Stomach smooth muscle (tissue), 2 donors: ENCODE results near the gene MZB1.

ENCODE experiments used
- H3K27ac ChIP-seq: one replicate; pipeline ENCODE4 v1.7.0; 2013; ENCODE audit warnings: mild to moderate bottlenecking, low read length, inconsistent platforms
- H3K27me3 ChIP-seq, 2 donors: one replicate each; pipeline ENCODE4 v1.7.0; 2013; ENCODE audit warnings: low read length in 2 of 2; ENCODE audit not compliant: insufficient read depth in 2 of 2, control insufficient read depth in 1 of 2
- H3K36me3 ChIP-seq, 2 donors: one replicate each; pipeline ENCODE4 v1.7.0; 2013; ENCODE audit warnings: low read length in 2 of 2; ENCODE audit not compliant: control insufficient read depth in 2 of 2, insufficient read depth in 2 of 2
- H3K4me1 ChIP-seq: one replicate; pipeline ENCODE4 v1.7.0; 2013; ENCODE audit warnings: low read length; ENCODE audit not compliant: control insufficient read depth, insufficient read depth
- H3K4me3 ChIP-seq, 2 donors: one replicate each; pipeline ENCODE4 v1.7.0; 2013; ENCODE audit warnings: low read length in 2 of 2
- H3K9ac ChIP-seq, 2 donors: one replicate each; pipeline ENCODE4 v1.7.0; 2013; ENCODE audit warnings: low read length in 2 of 2, mild to moderate bottlenecking in 1 of 2
- H3K9me3 ChIP-seq, 2 donors: one replicate each; pipeline ENCODE4 v1.7.0; 2013; ENCODE audit warnings: low read length in 2 of 2; ENCODE audit not compliant: control insufficient read depth in 2 of 2
- donor health status: healthy.
- donor health status: Pancreatic carcinoma.

The MZB1 gene

DNA sequence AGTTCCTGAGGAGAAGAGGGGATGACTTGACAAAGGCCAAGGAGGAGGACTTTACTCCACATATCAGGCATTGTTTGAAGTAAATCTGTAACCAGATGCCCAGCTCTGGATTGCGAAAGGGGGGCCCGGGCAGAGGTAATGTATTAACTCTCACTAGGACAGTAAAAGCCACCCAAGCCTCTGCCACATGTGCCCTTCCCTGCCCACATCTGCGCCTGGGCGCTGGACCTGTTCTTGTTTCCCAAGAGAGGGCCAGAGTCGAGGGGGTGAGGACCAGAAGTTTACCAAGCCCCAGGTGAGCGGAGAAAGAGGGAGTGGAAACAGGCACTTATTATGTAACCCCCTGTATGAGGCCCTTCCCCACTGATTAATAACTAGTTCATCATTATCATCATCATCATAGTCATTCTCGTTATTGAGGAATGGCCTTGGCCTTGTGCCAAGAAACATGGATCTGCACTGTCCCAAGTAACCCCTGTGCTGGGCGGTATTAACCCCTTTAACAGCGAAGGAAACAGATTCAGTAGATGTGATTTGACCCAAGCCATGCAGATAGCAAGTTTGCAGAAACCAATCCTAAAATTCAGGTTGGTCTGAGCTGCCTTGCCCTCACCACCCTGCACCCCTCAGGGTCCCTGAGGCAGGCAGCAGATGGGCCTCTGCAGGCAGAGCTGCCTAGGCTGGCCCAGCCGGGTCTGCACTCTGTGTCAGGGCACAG, 6.3 kb downstream of the MZB1 start, which contains the start of gene SLC23A1:
TSS of gene SLC23A1 (minus strand) at position 23 of the 718 bp plus-strand sequence. CDS start 44 bp downstream, outside the sequence.
- Histone ChIP-seq H3K9ac (no peak within 1 kb of the TSS), H3K9me3 (no peaks in the 10 kb centered on the region), H3K27ac (no peak within 1 kb of the TSS), H3K27me3 (no peaks in the 10 kb centered on the region), H3K4me1 (peaks cover 3% of the 10 kb centered on the region), H3K36me3 (no peaks in the 10 kb centered on the region), H3K4me3 (no peak within 1 kb of the TSS)

DNA sequence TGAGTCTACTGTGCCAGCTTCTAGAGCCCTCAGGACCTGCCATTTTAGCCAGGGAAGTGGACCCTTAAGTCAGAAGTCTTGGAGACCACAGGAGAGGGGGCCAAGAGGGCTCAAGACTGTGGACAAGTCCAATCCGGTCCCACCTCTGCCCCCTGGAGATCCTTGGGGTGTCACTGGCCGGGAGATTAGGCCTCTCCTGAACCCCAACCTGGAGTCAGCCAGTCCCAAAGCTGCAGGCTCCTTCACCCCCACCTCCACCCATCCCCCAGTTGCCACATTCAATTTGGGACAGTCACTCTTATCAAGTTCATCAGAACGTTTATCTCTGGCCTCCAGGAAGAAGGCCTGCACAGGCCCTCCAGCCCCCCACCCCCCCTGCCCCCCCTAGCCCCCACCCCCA, 6.9 kb downstream of the MZB1 start:
- Histone ChIP-seq H3K27ac (no peak overlapping the region), H3K36me3 (no peaks in the 10 kb centered on the region), H3K9ac (no peak overlapping the region), H3K4me1 (peaks cover 3% of the 10 kb centered on the region), H3K27me3 (no peaks in the 10 kb centered on the region), H3K9me3 (no peaks in the 10 kb centered on the region), H3K4me3 (no peak overlapping the region)

DNA sequence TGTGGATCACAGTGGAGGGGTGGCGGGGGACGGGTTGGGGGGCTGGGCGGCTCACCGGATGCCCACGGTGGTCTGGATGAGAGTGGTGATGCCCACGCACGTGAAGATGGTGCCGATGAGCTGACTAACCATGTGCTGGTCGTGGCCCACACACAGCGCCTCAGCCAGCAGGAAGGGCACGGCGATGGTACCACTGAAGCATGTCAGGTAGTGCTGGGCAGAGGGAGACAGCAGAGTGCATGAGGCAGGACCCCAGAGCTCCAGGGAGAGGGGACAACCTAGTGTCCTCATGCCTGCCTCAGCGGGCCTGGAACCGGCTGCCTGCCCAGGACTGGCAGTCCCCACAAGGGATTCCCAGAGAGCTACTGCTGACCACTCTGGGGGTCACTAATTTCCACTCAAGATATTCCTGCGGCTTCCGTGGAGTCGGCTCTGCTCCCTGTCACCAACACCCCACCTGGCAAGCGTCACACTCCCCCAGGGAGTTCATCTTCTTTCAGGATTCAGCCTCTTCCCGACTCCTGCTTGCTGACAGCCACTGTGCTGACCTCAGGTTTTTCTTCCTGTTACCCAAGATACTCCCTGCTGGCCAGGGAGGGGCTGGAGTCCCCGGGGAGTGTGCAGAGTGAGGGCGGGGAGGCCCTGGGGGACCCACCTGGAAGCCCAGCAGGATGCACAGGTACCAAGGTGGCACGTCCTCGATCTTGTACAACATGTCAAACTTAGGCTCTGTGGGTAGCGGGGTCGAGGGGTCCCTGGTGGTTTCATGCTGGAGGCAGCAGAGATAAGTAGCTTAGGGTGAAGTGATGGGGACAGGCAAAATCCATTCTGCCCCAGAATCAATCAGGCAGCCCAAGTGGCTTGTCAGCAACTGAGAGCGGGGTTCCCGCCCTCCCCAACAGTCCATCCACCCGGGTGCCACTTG, 7.6 kb downstream of the MZB1 start:
- H3K9me3 ChIP-seq: no peaks in the 10 kb centered on the region
- no peak overlapping the region for H3K9ac ChIP-seq
- H3K36me3 ChIP-seq: peaks cover 0 to 2% of the 10 kb centered on the region in 2 donors
- no peak overlapping the region for H3K4me3 ChIP-seq
- H3K27me3 ChIP-seq: no peaks in the 10 kb centered on the region
- no peak overlapping the region for H3K27ac ChIP-seq
- H3K4me1 ChIP-seq: peaks cover 3% of the 10 kb centered on the region

DNA sequence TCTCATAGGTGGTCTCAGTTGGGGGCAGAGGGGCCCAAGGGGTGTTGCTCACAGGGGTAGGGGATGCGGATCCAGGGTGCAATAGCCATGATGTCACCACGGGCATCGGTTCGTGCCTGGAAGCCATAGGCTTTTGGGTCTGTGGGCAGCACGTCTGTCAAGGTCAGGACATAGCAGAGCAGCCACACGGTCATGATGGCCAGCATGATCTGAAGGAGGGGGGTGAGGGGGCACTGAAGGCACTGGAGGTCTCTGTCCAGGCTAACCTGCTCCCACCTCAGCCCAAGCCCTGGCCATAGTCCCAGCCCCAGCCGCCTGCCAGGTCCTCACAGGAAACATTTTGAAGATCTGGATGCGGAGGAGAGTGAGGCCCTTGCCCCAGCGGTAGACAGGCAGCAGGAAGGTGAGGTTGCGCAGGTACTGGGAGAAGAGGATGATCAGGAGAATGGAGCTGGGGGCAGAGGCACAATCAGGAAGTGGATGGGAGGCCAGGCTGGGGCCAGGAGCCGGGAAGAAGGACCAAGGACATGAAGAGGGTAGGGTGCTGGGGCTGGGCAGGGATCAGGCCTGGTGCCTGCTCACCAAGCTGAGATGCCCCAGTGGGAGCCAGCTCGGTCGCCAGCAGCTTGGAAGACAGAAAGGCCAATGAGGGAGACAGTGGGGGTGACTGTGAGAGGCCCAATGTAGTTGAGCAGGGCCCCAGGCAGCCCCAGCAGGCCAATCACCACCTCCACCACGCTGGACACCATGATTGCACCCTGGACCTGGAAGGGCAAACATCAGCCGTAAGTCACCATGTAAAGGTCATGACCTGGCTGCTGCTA, 9.9 kb downstream of the MZB1 start:
- peaks cover 3% of the 10 kb centered on the region for H3K4me1 ChIP-seq
- peaks cover 0 to 6% of the 10 kb centered on the region in 2 donors for H3K36me3 ChIP-seq
- H3K4me3 ChIP-seq: no peak overlapping the region
- no peaks in the 10 kb centered on the region for H3K27me3 ChIP-seq
- no peak overlapping the region for H3K27ac ChIP-seq
- no peak overlapping the region for H3K9ac ChIP-seq
- H3K9me3 ChIP-seq: no peaks in the 10 kb centered on the region

DNA sequence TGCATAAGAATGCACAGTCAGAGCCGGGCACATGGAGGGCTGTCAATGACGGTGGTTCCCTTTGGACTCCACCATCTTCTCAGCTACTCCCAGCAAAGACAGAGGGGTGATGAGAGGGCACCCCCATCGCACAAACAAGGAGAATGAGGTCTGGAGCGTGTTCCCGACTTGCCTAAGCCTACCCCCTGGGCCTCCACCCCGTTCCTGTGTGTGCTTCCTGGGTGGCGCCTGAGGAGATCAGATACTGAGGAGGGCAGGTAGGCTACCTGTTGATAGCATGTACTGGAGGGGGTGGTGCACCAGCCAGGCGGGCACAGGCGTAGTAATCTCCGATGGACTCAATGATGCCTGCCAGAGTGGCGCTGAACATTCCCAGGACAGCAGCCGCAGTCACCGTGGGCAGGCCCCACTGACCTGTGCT, 10.8 kb downstream of the MZB1 start:
- H3K4me1 ChIP-seq: peaks cover 7% of the 10 kb centered on the region
- H3K27ac ChIP-seq: no peak overlapping the region
- no peak overlapping the region for H3K4me3 ChIP-seq
- H3K36me3 ChIP-seq: peaks cover 0 to 8% of the 10 kb centered on the region in 2 donors
- H3K27me3 ChIP-seq: no peaks in the 10 kb centered on the region
- no peaks in the 10 kb centered on the region for H3K9me3 ChIP-seq
- H3K9ac ChIP-seq: no peak overlapping the region

DNA sequence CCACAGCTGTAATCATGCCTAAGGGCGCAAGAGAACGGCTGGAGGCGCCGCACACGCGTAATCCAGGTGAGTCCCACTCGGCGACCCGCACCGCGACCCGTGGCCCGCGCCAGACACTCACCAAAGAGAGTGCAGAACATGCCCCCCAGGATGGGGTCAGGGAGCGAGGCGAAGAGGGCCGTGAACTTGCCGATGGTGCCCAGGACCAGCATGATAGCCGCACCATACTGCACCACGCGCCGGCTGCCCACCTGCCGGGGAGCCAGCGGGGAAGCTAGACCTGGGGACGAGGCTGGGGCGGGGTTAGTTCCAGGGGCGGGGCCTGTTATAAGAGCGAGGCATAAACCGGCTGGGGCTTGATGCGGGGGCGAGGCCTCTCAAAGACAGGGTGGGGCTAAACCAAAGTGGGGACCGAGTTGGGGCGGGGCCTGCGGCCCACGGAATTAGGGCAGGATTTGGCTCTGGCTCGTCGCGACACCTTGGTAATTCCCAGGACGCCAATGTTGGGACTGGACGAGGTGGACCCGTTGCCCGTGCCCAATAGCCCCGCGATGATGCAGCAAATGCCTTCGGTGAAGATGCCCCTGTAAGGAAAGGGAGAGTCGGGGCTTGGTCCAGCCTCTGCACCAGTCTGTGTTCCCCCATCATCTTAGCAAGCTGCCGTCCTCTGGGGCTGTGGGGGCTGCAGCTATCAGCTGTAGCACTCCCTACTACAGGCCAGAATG, 11.4 kb downstream of the MZB1 start:
- Histone ChIP-seq H3K4me3 (no peak overlapping the region), H3K9ac (no peak overlapping the region), H3K27me3 (no peaks in the 10 kb centered on the region), H3K36me3 (peaks cover 0 to 8% of the 10 kb centered on the region in 2 donors), H3K27ac (no peak overlapping the region), H3K4me1 (peaks cover 14% of the 10 kb centered on the region), H3K9me3 (no peaks in the 10 kb centered on the region)

DNA sequence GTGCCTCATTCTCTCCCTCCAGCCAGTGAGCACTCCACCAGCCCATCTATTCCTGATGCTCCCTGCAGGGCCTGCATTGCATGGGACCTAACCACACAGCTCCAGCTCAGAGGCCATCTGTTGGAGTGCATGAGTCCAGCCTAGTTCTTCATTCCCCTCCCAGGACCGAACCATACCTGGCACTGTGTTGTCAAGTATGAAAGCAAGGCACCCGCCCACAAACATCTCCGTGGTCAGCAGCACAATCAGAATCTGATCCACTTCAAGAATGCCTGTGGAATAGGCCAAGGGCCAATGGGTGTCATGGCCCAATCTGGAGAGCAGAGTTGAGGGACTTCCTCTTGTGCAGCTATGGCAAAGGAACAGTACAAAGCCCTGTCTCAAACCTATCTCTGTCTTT, 12.5 kb downstream of the MZB1 start:
- H3K27ac ChIP-seq: no peak overlapping the region
- H3K36me3 ChIP-seq: peaks cover 0 to 8% of the 10 kb centered on the region in 2 donors
- H3K4me3 ChIP-seq: no peak overlapping the region
- peaks cover 14% of the 10 kb centered on the region for H3K4me1 ChIP-seq
- H3K9me3 ChIP-seq: no peaks in the 10 kb centered on the region
- no peak overlapping the region for H3K9ac ChIP-seq
- H3K27me3 ChIP-seq: no peaks in the 10 kb centered on the region

DNA sequence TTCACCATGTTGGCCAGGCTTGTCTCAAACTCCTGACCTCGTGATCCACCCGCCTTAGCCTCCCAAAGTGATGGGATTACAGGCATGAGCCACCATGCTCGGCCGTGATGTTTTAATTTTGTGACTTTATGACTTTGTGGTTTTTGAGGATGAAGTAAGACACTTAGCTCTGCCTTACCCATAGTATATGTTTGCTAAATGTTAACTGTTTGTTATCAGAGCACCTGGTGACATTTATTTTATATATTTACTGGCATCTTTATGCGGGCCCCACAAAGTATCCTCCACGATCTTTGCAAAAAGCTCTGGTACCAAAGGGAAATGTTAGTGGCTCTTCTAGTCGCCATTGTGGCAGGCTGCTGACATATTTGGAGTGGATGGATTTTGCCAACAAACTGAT, 13.3 kb downstream of the MZB1 start:
- Histone ChIP-seq H3K9me3 (no peaks in the 10 kb centered on the region), H3K4me1 (peaks cover 14% of the 10 kb centered on the region), H3K9ac (no peak overlapping the region), H3K4me3 (no peak overlapping the region), H3K36me3 (peaks cover 7 to 17% of the 10 kb centered on the region in 2 donors), H3K27me3 (no peaks in the 10 kb centered on the region), H3K27ac (no peak overlapping the region)

DNA sequence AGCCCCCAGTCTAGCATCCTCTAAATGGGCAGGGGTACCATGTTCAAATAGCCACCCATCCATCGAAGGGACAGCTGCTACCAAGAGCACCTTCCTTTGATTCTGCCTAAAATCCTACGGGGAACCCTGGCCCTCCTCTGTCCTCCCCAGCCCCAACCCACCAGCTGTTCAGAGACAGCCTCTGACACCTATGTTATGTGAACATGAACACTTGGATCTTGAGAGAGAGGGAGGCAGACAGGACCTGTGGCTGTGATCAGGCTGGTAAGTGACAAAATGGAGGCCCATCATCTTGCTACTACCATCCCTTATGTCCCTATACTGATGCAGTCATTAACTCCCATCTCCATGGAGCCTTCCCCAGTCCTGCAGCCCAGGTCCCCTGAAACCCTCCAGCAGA, 14.8 kb downstream of the MZB1 start:
- Histone ChIP-seq H3K27ac (peak overlapping the region; percentile 53), H3K9me3 (no peaks in the 10 kb centered on the region), H3K4me3 (no peak overlapping the region), H3K9ac (no peak overlapping the region), H3K27me3 (no peaks in the 10 kb centered on the region), H3K36me3 (peaks cover 8 to 21% of the 10 kb centered on the region in 2 donors), H3K4me1 (peaks cover 14% of the 10 kb centered on the region)
